Measurements from ENCODE around the gene BPTF.

- TF ChIP-seq EZH2 (IDR thresholded peaks at IDR 0.05; ENCODE audit: insufficient read depth, poor library complexity, severe bottlenecking) (no peak), EZH2phosphoT487 (IDR thresholded peaks at IDR 0.05; ENCODE audit: insufficient read depth, low read depth) (no peak)
Observed at GRCh38 chr17:68019336-68019674, 194.0 kb downstream of the BPTF start.

Data from GM23248 (cell line).